ENCODE measurements around the gene WHRN. TPM values are rescaled to one million over a fixed set of nuclear protein-coding genes. Genes with fewer than 3 reads are reported as not detected.

The WHRN gene
- total and polyA plus RNA-seq, 2 donors (not counting 1 experiment from before 2014, with no cell fraction given), result 19.4 to 95.7 TPM

DNA sequence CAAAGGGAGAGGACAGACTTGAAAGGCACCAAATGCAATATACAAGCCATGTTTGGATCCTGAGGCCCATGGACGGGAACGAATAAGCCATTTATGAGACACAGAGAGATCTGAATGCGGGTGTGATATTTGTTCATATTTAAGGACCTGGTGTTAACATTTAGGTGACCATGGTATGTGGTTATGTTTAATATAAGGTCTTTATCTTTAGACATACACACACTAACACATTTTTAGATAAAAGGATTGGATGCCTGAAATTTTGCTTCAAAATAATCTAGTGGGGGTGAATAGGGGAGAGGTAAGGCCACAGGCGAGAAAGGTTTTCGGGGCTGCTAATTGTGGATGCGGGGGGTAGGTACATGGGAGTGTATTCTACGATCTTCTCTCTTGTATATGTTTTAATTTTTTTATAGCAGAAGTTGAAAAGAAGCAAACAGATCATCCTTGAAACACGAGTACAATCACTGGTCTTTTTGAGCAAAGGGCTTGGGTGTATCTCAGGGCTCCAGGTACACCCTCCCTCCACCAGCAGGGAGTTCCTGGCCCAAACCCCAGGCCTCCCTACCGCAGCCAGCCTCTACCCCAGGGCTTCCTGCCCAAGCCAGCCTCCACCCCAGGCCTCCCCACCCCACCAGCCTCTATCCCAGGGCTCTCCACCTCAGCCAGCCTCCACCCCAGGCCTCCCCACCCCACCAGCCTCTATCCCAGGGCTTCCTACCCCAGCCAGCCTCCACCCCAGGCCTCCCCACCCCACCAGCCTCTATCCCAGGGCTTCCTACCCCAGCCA, 129.7 kb downstream of the WHRN start:
- H2AFZ ChIP-seq (ENCODE audit: insufficient read depth, low read depth, low read length, poor library complexity, severe bottlenecking), result no peak overlapping the region
- peaks cover 39% of the 10 kb centered on the region for H4K20me1 ChIP-seq (ENCODE audit: control insufficient read depth, insufficient read depth, low read length, poor library complexity, severe bottlenecking)
- H3K4me2 ChIP-seq (replicated peaks; ENCODE audit: low read depth, low read length, poor library complexity, severe bottlenecking), result peak overlapping the region; percentile 75
- ChIA-PET CTCF (interaction anchor here (0.8 to 5.6 kb wide), 4 partner anchors 10 to 278 kb away, joined by 3 to 85 read pairs (median 4); partner anchors contain the start of gene AKNA), POLR2A (interaction anchor here (5.1 kb wide), 1 partner anchor 12 kb away, joined by 135 read pairs; the partner anchor contains the start of gene AKNA)
- TF ChIP-seq EZH2 (IDR thresholded peaks at IDR 0.05; ENCODE audit: borderline replicate concordance, insufficient read depth, low read depth, low read length, poor library complexity, severe bottlenecking) (no peak), CTCF (IDR thresholded peaks at IDR 0.05) (no peak)
- H3K4me3 Mint-ChIP-seq, result peak overlapping the region; percentile 5
- H3K27me3 Mint-ChIP-seq, result no peaks in the 10 kb centered on the region
- DNase-seq (no peak), ATAC-seq (ENCODE audit: low read depth) (no peak)
- peaks cover 84 to 92% of the 10 kb centered on the region in 2 donors for H3K4me1 ChIP-seq (ENCODE audit: control insufficient read depth in 2 of 2, insufficient read depth in 2 of 2, low read length in 2 of 2)
- H3K79me2 ChIP-seq (ENCODE audit: control insufficient read depth, insufficient read depth, low read length), result peaks cover 61% of the 10 kb centered on the region
- peaks cover 89% of the 10 kb centered on the region for H3K4me1 Mint-ChIP-seq
- H3K27ac Mint-ChIP-seq, result peak overlapping the region; percentile 97
- H3K27me3 ChIP-seq (replicated peaks in 1 of 4; ENCODE audit: control extremely low read depth in 1 of 4, control insufficient read depth in 3 of 4, insufficient read depth in 4 of 4, low read length in 3 of 4), result no peaks in the 10 kb centered on the region
- peak overlapping the region; percentile 58 to 92 for H3K27ac ChIP-seq (ENCODE audit: low read length in 2 of 2)
- H3K9ac ChIP-seq (ENCODE audit: low read length), result no peak overlapping the region
- WGBS (ENCODE audit: insufficient coverage), result 42% methylated on average over 4 of the region's 9 CpGs
- H3K36me3 ChIP-seq (replicated peaks in 1 of 2; ENCODE audit: control extremely low read depth in 1 of 2, control insufficient read depth in 1 of 2, extremely low read depth in 1 of 2, insufficient read depth in 2 of 2, low read length in 1 of 2), result peaks cover 10 to 88% of the 10 kb centered on the region in 2 experiments
- intact Hi-C loops (cut with micrococcal nuclease), result no loop called here
- H3K4me3 ChIP-seq (ENCODE audit: control extremely low read depth in 1 of 5, extremely low read depth in 1 of 5, insufficient read depth in 1 of 5, low read depth in 2 of 5, low read length in 4 of 5), result no peak overlapping the region
- no peaks in the 10 kb centered on the region for H3K9me3 Mint-ChIP-seq (ENCODE audit: insufficient read depth)
- no peaks in the 10 kb centered on the region for H3K9me3 ChIP-seq (ENCODE audit: control extremely low read depth in 1 of 3, control insufficient read depth in 2 of 3, insufficient read depth in 1 of 3, low read length in 2 of 3)

- Histone ChIP-seq H3K4me1 (ENCODE audit: control insufficient read depth in 2 of 2, insufficient read depth in 2 of 2, low read length in 2 of 2) (peaks cover 87 to 96% of the 10 kb centered on the region in 2 donors), H3K36me3 (replicated peaks in 1 of 2; ENCODE audit: control extremely low read depth in 1 of 2, control insufficient read depth in 1 of 2, extremely low read depth in 1 of 2, insufficient read depth in 2 of 2, low read length in 1 of 2) (peaks cover 8 to 88% of the 10 kb centered on the region in 2 experiments), H3K79me2 (ENCODE audit: control insufficient read depth, insufficient read depth, low read length) (peaks cover 61% of the 10 kb centered on the region), H3K4me2 (replicated peaks; ENCODE audit: low read depth, low read length, poor library complexity, severe bottlenecking) (peak overlapping the region; percentile 75), H3K9me3 (ENCODE audit: control extremely low read depth in 1 of 3, control insufficient read depth in 2 of 3, insufficient read depth in 1 of 3, low read length in 2 of 3) (no peaks in the 10 kb centered on the region), H3K27me3 (replicated peaks in 1 of 4; ENCODE audit: control extremely low read depth in 1 of 4, control insufficient read depth in 3 of 4, insufficient read depth in 4 of 4, low read length in 3 of 4) (no peaks in the 10 kb centered on the region), H3K4me3 (ENCODE audit: control extremely low read depth in 1 of 5, extremely low read depth in 1 of 5, insufficient read depth in 1 of 5, low read depth in 2 of 5, low read length in 4 of 5) (no peak overlapping the region), H2AFZ (ENCODE audit: insufficient read depth, low read depth, low read length, poor library complexity, severe bottlenecking) (no peak overlapping the region), H3K9ac (ENCODE audit: low read length) (no peak overlapping the region), H4K20me1 (ENCODE audit: control insufficient read depth, insufficient read depth, low read length, poor library complexity, severe bottlenecking) (peaks cover 32% of the 10 kb centered on the region), H3K27ac (ENCODE audit: low read length in 2 of 2) (peak overlapping the region; percentile 58 to 92)
- H3K4me3 Mint-ChIP-seq, result peak overlapping the region; percentile 2
- peaks cover 91% of the 10 kb centered on the region for H3K4me1 Mint-ChIP-seq
- no peaks in the 10 kb centered on the region for H3K27me3 Mint-ChIP-seq
- CTCF ChIA-PET, result interaction anchor here (0.8 to 5.6 kb wide), 3 partner anchors 10 to 279 kb away, joined by 3 to 85 read pairs (median 6); partner anchors contain the start of gene AKNA
- POLR2A ChIA-PET, result interaction anchor here (5.1 kb wide), 1 partner anchor 12 kb away, joined by 135 read pairs; the partner anchor contains the start of gene AKNA
- WGBS (ENCODE audit: insufficient coverage), result 96% methylated on average over 6 of the region's 9 CpGs
- H3K9me3 Mint-ChIP-seq (ENCODE audit: insufficient read depth), result no peaks in the 10 kb centered on the region
- intact Hi-C loops (cut with micrococcal nuclease), result loop anchor here (5.0 kb wide), 1 partner anchor 77 kb away; no protein-coding TSS in a partner anchor
- no peak for ATAC-seq (ENCODE audit: low read depth)
- DNase-seq, result no peak
- H3K27ac Mint-ChIP-seq, result peak overlapping the region; percentile 97
- no peak for TF ChIP-seq CTCF (IDR thresholded peaks at IDR 0.05)
- TF ChIP-seq EZH2 (IDR thresholded peaks at IDR 0.05; ENCODE audit: borderline replicate concordance, insufficient read depth, low read depth, low read length, poor library complexity, severe bottlenecking), result no peak
Measured at GRCh38 chr9:114374936-114375335, 130.3 kb downstream of the WHRN start.
